Measurements from ENCODE around the gene PGM5.

PGM5 gene

GRCh38 chr9:68446836-68447235 is 90.4 kb downstream of the PGM5 start:
- POLR2A ChIA-PET: no interaction called here
- H3K4me3 ChIP-seq (ENCODE audit: low read depth, low read length): no peak overlapping the region
- no peaks in the 10 kb centered on the region for H3K9me3 ChIP-seq (ENCODE audit: control insufficient read depth, insufficient read depth, low read depth, low read length)
- H3K27ac ChIP-seq (ENCODE audit: extremely low read depth, low read depth, low read length): no peak overlapping the region
- CTCF ChIA-PET: no interaction called here
- no peaks in the 10 kb centered on the region for H3K4me1 ChIP-seq (ENCODE audit: control insufficient read depth, insufficient read depth, low read length)
- TF ChIP-seq ZNF302 (tag by site-specific recombination; IDR thresholded peaks at IDR 0.05; ENCODE audit: low read depth): no peak
- no peak for TF ChIP-seq ZNF488 (tag by site-specific recombination; IDR thresholded peaks at IDR 0.05)
- no peak for TF ChIP-seq ZNF654 (tag by site-specific recombination; IDR thresholded peaks at IDR 0.05; ENCODE audit: low read depth)
- TF ChIP-seq PATZ1 (tag by site-specific recombination; IDR thresholded peaks at IDR 0.05): no peak
- TF ChIP-seq ZNF366 (tag by site-specific recombination; conservative IDR thresholded peaks at IDR 0.05): no peak
- H3K36me3 ChIP-seq (ENCODE audit: control insufficient read depth in 2 of 2, insufficient read depth in 1 of 2, low read length in 2 of 2): no peaks in the 10 kb centered on the region

DNA sequence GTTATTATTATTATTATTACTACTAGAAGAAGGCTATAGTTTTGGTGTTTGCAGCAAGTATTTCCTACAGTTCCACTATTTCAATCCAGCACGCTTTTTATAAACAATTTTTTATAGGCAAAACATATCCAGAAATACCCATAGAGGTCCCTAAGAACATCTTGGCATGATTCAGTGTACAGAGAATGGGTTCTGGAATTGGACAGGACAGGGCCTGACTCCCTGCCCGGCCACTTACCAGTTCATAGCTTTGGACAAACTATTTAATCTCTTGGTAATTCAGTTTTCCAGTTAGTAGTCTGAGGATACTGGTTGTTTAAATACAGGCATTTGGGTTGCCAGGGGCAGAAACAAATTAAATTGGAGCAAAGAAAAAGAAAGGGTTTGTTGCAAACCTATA is 91.2 kb downstream of the PGM5 start:
- no peak for TF ChIP-seq ZNF768 (tag by site-specific recombination; IDR thresholded peaks at IDR 0.05)
- TF ChIP-seq ZSCAN23 (tag by site-specific recombination; IDR thresholded peaks at IDR 0.05): no peak
- TF ChIP-seq SP7 (tag by site-specific recombination; IDR thresholded peaks at IDR 0.05): no peak
- TF ChIP-seq ZNF48 (tag by site-specific recombination; IDR thresholded peaks at IDR 0.05): no peak
- H3K4me3 ChIP-seq (ENCODE audit: low read depth, low read length): no peak overlapping the region
- no peaks in the 10 kb centered on the region for H3K36me3 ChIP-seq (ENCODE audit: control insufficient read depth in 2 of 2, insufficient read depth in 1 of 2, low read length in 2 of 2)
- H3K4me1 ChIP-seq (ENCODE audit: control insufficient read depth, insufficient read depth, low read length): no peaks in the 10 kb centered on the region
- no peak overlapping the region for H3K27ac ChIP-seq (ENCODE audit: extremely low read depth, low read depth, low read length)
- ChIA-PET CTCF (interaction anchor here (0.5 kb wide), 1 partner anchor 138 kb away, joined by 3 read pairs; no protein-coding TSS in a partner anchor), POLR2A (no interaction called here)
- no peaks in the 10 kb centered on the region for H3K9me3 ChIP-seq (ENCODE audit: control insufficient read depth, insufficient read depth, low read depth, low read length)

GRCh38 chr9:68454579-68455334 is 98.3 kb downstream of the PGM5 start:
- Histone ChIP-seq H3K4me3 (ENCODE audit: low read depth, low read length) (no peak overlapping the region), H3K27ac (ENCODE audit: extremely low read depth, low read depth, low read length) (no peak overlapping the region), H3K36me3 (ENCODE audit: control insufficient read depth in 2 of 2, insufficient read depth in 1 of 2, low read length in 2 of 2) (no peaks in the 10 kb centered on the region), H3K9me3 (ENCODE audit: control insufficient read depth, insufficient read depth, low read depth, low read length) (no peaks in the 10 kb centered on the region), H3K4me1 (ENCODE audit: control insufficient read depth, insufficient read depth, low read length) (no peaks in the 10 kb centered on the region)
- ChIA-PET POLR2A (no interaction called here), CTCF (no interaction called here)
- TF ChIP-seq ZNF214 (tag by site-specific recombination; IDR thresholded peaks at IDR 0.05; ENCODE audit: borderline replicate concordance) (no peak), ZBTB49 (tag by site-specific recombination; IDR thresholded peaks at IDR 0.05; ENCODE audit: low read depth) (no peak), ZNF621 (tag by site-specific recombination; IDR thresholded peaks at IDR 0.05) (no peak), ZSCAN18 (tag by site-specific recombination; IDR thresholded peaks at IDR 0.05) (no peak), HIC1 (tag by site-specific recombination; IDR thresholded peaks at IDR 0.05) (no peak), KLF1 (tag by site-specific recombination; IDR thresholded peaks at IDR 0.05) (no peak), ZNF19 (tag by site-specific recombination; IDR thresholded peaks at IDR 0.05; ENCODE audit: low read depth) (no peak), ZNF26 (tag by site-specific recombination; IDR thresholded peaks at IDR 0.05) (no peak)
- TF ChIP-seq, protein P1, sequence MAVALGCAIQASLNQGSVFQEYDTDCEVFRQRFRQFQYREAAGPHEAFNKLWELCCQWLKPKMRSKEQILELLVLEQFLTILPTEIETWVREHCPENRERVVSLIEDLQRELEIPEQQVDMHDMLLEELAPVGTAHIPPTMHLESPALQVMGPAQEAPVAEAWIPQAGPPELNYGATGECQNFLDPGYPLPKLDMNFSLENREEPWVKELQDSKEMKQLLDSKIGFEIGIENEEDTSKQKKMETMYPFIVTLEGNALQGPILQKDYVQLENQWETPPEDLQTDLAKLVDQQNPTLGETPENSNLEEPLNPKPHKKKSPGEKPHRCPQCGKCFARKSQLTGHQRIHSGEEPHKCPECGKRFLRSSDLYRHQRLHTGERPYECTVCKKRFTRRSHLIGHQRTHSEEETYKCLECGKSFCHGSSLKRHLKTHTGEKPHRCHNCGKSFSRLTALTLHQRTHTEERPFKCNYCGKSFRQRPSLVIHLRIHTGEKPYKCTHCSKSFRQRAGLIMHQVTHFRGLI (tag by site-specific recombination; IDR thresholded peaks at IDR 0.05): no peak
